COLO668 (cell line): ENCODE data around the gene TBL1XR1.
"Not testable (repeated sequence)": the region's sequence is repeated elsewhere in the genome, so short reads cannot be mapped to it uniquely, and the experiment has no call there.

Source experiments
- DNase-seq: peaks from one replicate; lab custom pipeline; 2025; ENCODE audit not compliant: unreplicated experiment; lab: John Stamatoyannopoulos, UW

Gene TBL1XR1

GRCh38 chr3:177144922-177145321, 52.4 kb downstream of the TBL1XR1 start:
- no peak for DNase-seq

- DNase-seq, result no peak
These were observed 55.2 kb downstream of the TBL1XR1 start for GRCh38 chr3:177141899-177142646.

- DNase-seq, result no peak
These were observed 55.8 kb downstream of the TBL1XR1 start for GRCh38 chr3:177141471-177141870.

GRCh38 chr3:177139220-177139619, 58.1 kb downstream of the TBL1XR1 start:
- not testable (repeated sequence) for DNase-seq

- DNase-seq, result no peak
These were observed 59.2 kb downstream of the TBL1XR1 start for GRCh38 chr3:177137774-177138705.

GRCh38 chr3:177136741-177137140, 60.5 kb downstream of the TBL1XR1 start:
- DNase-seq, result no peak

GRCh38 chr3:177135841-177136492, 61.3 kb downstream of the TBL1XR1 start:
- DNase-seq, result no peak

- no peak for DNase-seq
These were observed 62.5 kb downstream of the TBL1XR1 start for GRCh38 chr3:177134816-177135210.

- no peak for DNase-seq
These were observed 63.1 kb downstream of the TBL1XR1 start for GRCh38 chr3:177133860-177134815.

- no peak for DNase-seq
These were observed 65.2 kb downstream of the TBL1XR1 start for GRCh38 chr3:177131927-177132636.

GRCh38 chr3:177127008-177127407, 70.3 kb downstream of the TBL1XR1 start:
- no peak for DNase-seq

GRCh38 chr3:177126015-177126773, 71.1 kb downstream of the TBL1XR1 start:
- no peak for DNase-seq

- no peak for DNase-seq
These were observed 72.4 kb downstream of the TBL1XR1 start for GRCh38 chr3:177124882-177125281.

GRCh38 chr3:177123822-177124221, 73.5 kb downstream of the TBL1XR1 start:
- no peak for DNase-seq

GRCh38 chr3:177122183-177122856, 75.0 kb downstream of the TBL1XR1 start:
- no peak for DNase-seq

GRCh38 chr3:177119829-177120228, 77.5 kb downstream of the TBL1XR1 start:
- DNase-seq, result no peak

GRCh38 chr3:177114253-177114652, 83.0 kb downstream of the TBL1XR1 start:
- no peak for DNase-seq

GRCh38 chr3:177111541-177111949, 85.7 kb downstream of the TBL1XR1 start:
- DNase-seq, result peak; percentile 47
